GM12892 (cell line): ENCODE data around the gene LRRC53.

Experiments
- DNase-seq: peaks from one replicate; pipeline ENCODE4 v3.0.0; 2011; ENCODE audit not compliant: insufficient read length
- FAIRE-seq: peaks from 2 replicates; lab custom pipeline; 2011; peaks lifted over from hg19 to GRCh38; lab: Jason Lieb, UNC
- POLR2A ChIP-seq: IDR thresholded peaks from 2 replicates; pipeline ENCODE4 v1.6.1; 2011; ENCODE audit warnings: low read depth, low read length, control low read depth
- POLR2AphosphoS5 ChIP-seq: IDR thresholded peaks from 2 replicates; pipeline ENCODE4 v1.6.1; 2011; ENCODE audit warnings: low read depth, low read length, control low read depth
- TAF1 ChIP-seq: IDR thresholded peaks from 2 replicates; pipeline ENCODE4 v1.6.1; 2011; ENCODE audit warnings: low read depth, mild to moderate bottlenecking, control low read depth, low read length, borderline replicate concordance

LRRC53 gene

DNA sequence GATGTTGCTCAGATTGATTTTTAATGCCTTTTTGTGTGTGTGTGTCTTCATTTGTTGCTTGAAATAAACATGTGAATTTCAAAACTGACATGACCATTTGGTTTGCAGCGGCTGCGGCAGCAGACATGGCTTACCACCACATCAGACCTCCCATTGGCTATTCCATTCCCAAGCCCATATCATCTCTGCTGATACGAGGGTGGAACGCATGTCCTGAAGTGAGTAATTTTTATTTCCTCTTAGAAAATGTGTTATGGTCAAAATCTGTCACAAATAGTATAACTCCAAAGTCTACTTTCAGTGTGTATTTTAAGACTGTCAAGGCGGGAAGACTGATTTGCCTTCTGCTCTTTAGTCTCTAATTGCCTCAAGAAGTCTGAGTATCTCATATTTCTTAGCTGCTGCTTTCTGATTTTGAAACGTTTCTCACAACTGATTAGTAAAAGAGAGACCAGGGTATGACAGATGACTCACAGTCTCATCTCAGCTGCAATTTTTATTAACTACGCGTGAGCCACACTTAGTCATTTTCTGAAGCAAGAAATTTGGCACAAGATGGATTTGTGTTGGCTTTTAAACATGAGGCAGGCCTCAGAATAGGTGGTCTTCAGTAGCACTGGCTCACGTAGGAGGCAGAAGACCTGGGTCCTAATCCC, 49.0 kb downstream of the LRRC53 start:
- FAIRE-seq (peak; percentile 68), DNase-seq (no peak)
- TF ChIP-seq TAF1 (no peak), POLR2A (no peak), POLR2AphosphoS5 (no peak)

- TF ChIP-seq TAF1 (no peak), POLR2A (no peak), POLR2AphosphoS5 (no peak)
- FAIRE-seq = no peak
- no peak for DNase-seq
These were observed 55.2 kb downstream of the LRRC53 start for GRCh38 chr1:74457253-74457652.

GRCh38 chr1:74455390-74455789, 57.0 kb downstream of the LRRC53 start:
- TF ChIP-seq POLR2AphosphoS5 (no peak), POLR2A (no peak)
- FAIRE-seq (no peak), DNase-seq (no peak)

DNA sequence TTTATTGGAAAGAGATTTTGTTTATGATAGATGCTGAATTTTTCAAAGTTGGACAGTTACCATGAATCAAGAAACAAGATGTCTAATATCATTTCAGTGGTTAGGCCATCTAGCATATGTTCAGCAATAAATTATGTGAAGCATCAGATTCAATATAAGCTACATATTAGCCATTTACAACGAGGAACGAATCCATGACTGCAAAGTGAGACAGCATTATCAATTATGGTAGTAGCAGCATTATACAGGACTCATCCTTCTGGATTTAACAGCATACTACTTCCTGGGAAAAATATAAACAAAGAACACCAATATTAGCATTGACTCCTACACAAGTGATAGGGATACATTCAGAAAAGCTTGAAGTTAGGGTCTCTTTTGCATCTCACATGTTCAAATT, 59.1 kb downstream of the LRRC53 start:
- FAIRE-seq = no peak
- no peak for TF ChIP-seq POLR2A
- TF ChIP-seq TAF1 = no peak
- TF ChIP-seq POLR2AphosphoS5 = no peak
- DNase-seq = no peak

- FAIRE-seq (no peak), DNase-seq (no peak)
- TF ChIP-seq POLR2AphosphoS5 (no peak), TAF1 (no peak), POLR2A (no peak)
These were observed 60.4 kb downstream of the LRRC53 start for GRCh38 chr1:74452035-74452434.

DNA sequence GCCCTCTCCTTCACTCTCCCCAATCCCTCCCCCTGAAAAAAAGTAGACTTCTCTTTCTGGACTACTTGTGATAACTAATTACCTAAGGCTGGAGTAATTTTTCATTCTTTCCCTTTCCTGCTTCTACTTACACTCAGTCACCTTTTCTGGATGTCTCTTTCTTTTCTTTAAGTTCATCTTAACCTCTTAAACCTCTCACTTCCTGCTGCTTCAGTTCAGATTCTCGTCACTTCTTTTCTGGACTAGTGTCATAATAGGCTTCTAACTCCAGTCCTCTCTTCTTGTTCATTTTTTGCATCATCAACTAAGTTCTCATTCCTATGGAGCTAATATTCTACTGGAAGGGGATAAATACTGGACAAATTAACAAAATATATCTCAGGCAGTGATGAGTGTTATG, 75.4 kb downstream of the LRRC53 start:
- no peak for FAIRE-seq
- no peak for TF ChIP-seq TAF1
- TF ChIP-seq POLR2A = no peak
- TF ChIP-seq POLR2AphosphoS5 = no peak
- no peak for DNase-seq

DNA sequence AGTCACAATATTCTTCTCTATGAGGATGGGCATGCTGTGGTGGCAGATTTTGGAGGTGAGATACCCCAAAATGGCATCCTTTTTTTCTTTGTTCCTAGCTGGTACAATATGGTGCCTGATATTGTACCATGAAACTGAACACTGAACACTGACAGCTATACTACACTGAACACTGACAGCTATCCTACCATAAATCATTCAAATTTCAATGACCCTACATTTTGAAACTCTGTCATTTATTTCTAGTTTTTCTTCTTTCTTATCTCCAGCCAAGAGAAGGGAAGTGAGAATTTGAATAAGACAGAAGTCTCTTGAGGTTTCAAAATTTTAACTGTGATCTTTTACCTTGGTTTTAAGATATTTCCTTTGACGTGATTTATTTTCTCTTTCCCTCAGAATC, 76.3 kb downstream of the LRRC53 start:
- FAIRE-seq (no peak), DNase-seq (no peak)
- TF ChIP-seq TAF1 (no peak), POLR2AphosphoS5 (no peak), POLR2A (no peak)

DNA sequence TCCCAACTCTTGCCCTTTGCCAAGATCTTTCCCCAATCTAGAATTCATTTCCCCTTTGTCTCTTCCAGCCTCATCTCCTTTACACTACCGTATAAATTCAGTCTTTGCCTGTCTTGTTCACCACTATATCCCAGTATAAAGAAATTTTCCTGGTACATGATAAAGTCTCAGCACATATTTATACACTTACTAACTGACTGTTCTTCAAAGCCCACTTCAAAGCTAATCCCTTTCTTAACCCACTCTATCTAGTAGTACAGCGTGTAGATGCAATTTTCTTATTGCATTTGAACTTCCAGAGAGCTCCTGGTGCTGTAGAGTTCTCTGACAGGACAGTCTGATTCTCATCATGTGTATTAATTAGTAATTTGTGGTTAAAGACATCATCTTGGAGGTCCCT, 78.1 kb downstream of the LRRC53 start:
- TF ChIP-seq POLR2AphosphoS5 (no peak), POLR2A (no peak), TAF1 (no peak)
- FAIRE-seq (no peak), DNase-seq (no peak)

DNA sequence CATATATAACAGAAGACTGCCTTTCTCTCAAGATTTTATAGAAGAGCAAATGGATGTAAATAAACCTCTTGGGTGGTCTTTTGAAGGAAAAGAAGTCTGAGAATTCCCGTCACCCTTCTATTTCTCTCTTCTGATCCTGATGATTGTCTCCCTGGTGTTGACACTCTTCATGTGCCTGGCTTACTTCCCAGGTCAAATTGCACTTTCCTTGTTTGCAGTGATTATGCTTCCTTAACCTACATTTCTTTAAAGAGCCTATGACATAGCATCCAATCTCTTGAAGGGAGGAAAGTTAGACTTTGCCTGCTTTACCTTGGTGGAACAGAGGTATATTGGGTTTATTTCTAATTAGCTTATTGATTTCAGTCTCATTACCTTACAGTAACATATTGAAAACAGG, 80.1 kb downstream of the LRRC53 start:
- FAIRE-seq (no peak), DNase-seq (no peak)
- TF ChIP-seq POLR2AphosphoS5 (no peak), POLR2A (no peak), TAF1 (no peak)

GRCh38 chr1:74431531-74431930, 80.9 kb downstream of the LRRC53 start:
- TF ChIP-seq POLR2A (no peak), POLR2AphosphoS5 (no peak), TAF1 (no peak)
- DNase-seq = no peak
- FAIRE-seq = no peak

DNA sequence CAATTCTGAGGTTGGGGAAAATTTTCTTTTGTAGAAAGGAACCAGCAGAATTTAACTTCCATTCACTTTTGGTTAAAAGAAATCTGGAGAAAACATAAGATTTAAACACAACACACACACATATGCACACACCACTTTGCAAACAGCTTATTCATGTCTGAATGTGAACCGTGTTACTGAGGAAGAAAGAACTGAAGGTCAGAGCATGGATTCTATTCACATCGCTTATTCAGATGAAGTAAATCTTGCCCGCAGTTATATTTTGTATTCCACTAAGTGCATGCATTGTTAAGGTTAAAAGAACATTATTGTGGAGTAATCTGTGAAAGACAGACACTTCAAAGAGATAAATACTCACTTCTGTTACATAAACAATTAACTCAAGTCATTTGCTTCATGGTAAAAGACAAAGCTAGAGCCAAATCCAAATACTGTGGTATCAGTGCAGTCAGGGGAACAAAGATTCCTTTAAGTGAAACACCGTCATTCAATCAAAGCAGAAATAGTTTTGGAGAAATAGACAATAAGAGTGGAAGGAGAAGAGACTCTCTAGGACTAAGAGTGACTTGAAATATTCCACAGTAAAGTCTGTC, 82.0 kb downstream of the LRRC53 start:
- no peak for FAIRE-seq

GRCh38 chr1:74429580-74429979, 82.8 kb downstream of the LRRC53 start:
- no peak for FAIRE-seq
- no peak for DNase-seq
- TF ChIP-seq TAF1 (no peak), POLR2A (no peak), POLR2AphosphoS5 (no peak)

More for the DNA sequence above, 82.0 kb downstream of the LRRC53 start:
- no peak for DNase-seq
- TF ChIP-seq TAF1 (no peak), POLR2AphosphoS5 (no peak), POLR2A (no peak)

- FAIRE-seq = no peak
- TF ChIP-seq TAF1 = no peak
- TF ChIP-seq POLR2AphosphoS5 = no peak
- TF ChIP-seq POLR2A = no peak
- no peak for DNase-seq
These were observed 84.7 kb downstream of the LRRC53 start for GRCh38 chr1:74427681-74428080.
